ENCODE results near the gene STARD3NL. TPM values are rescaled to one million over a fixed set of nuclear protein-coding genes. Genes with fewer than 3 reads are reported as not detected.

STARD3NL gene
- total and polyA plus RNA-seq, 2 of the 4 experiments (the other 2 are of a cell fraction): 51.6 to 69.7 TPM

GRCh38 chr7:38280000-38280399 lies 102.0 kb downstream of the STARD3NL start:
- Histone ChIP-seq H3K23ac (ENCODE audit: low read depth, low read length) (no peak overlapping the region), H3K27ac (ENCODE audit: insufficient read depth, low read length) (no peak overlapping the region), H3K27me3 (ENCODE audit: control insufficient read depth, insufficient read depth, low read length) (no peaks in the 10 kb centered on the region), H2AK5ac (ENCODE audit: low read depth, low read length) (no peak overlapping the region), H3K4me3 (ENCODE audit: insufficient read depth, low read depth, low read length) (no peak overlapping the region), H4K91ac (ENCODE audit: insufficient read depth, low read depth, low read length) (no peak overlapping the region), H3K4me2 (ENCODE audit: low read depth, low read length) (no peak overlapping the region), H2AK9ac (replicated peaks; ENCODE audit: low read depth, low read length, poor library complexity) (no peak overlapping the region), H2BK20ac (ENCODE audit: low read depth, low read length) (no peak overlapping the region), H2BK120ac (ENCODE audit: low read depth, low read length) (no peak overlapping the region), H3K9ac (ENCODE audit: low read depth, low read length) (no peak overlapping the region), H3K36me3 (ENCODE audit: control insufficient read depth, insufficient read depth, low read length) (no peaks in the 10 kb centered on the region), H3K4me1 (ENCODE audit: control insufficient read depth, insufficient read depth, low read length) (no peaks in the 10 kb centered on the region), H4K8ac (ENCODE audit: low read depth in 2 of 2, low read length in 2 of 2) (no peak overlapping the region), H3K9me1 (ENCODE audit: insufficient read depth, low read length) (no peaks in the 10 kb centered on the region), H3K79me1 (ENCODE audit: low read depth in 1 of 2, low read length in 2 of 2) (no peaks in the 10 kb centered on the region), H2AFZ (replicated peaks; ENCODE audit: low read length, poor library complexity) (no peak overlapping the region), H3K4ac (ENCODE audit: low read depth, low read length) (no peak overlapping the region), H4K5ac (ENCODE audit: low read depth, low read length) (no peak overlapping the region), H4K20me1 (ENCODE audit: insufficient read depth, low read length) (no peaks in the 10 kb centered on the region), H3K18ac (ENCODE audit: low read depth, low read length) (no peak overlapping the region), H2BK15ac (ENCODE audit: low read depth, low read length) (no peak overlapping the region), H2BK5ac (ENCODE audit: low read depth, low read length, poor library complexity, severe bottlenecking) (no peak overlapping the region), H3K14ac (replicated peaks; ENCODE audit: low read depth, low read length) (no peak overlapping the region), H3K9me3 (ENCODE audit: control insufficient read depth, insufficient read depth, low read length) (no peaks in the 10 kb centered on the region), H3K56ac (ENCODE audit: extremely low read depth, insufficient read depth, low read length) (no peak overlapping the region)
- ChIA-PET CTCF (no interaction called here), POLR2A (ENCODE audit: unreplicated experiment) (no interaction called here)
- no TSS peak for BruUV-seq (replicated peaks)
- intact Hi-C loops (cut with micrococcal nuclease) (no loop called here), in situ Hi-C loops (cut with MboI; ENCODE audit: low sequenced_read_pairs) (no loop called here), dilution Hi-C loops (cut with HindIII; ENCODE audit: low sequenced_read_pairs, unreplicated experiment) (no loop called here)
- no CpG with 5 or more reads among the region's 1 CpG for WGBS, 2 experiments (ENCODE audit: extremely low coverage in 2 of 2, insufficient read length in 1 of 2)
- TF ChIP-seq MAFK (IDR thresholded peaks at IDR 0.05; ENCODE audit: low read depth, low read length): no peak
- no peak for TF ChIP-seq CTCF (conservative IDR thresholded peaks at IDR 0.05; ENCODE audit: low read depth, low read length)
- no peak for TF ChIP-seq MAZ (IDR thresholded peaks at IDR 0.05; ENCODE audit: borderline replicate concordance, low read depth, low read length)
- TF ChIP-seq, protein P1, sequence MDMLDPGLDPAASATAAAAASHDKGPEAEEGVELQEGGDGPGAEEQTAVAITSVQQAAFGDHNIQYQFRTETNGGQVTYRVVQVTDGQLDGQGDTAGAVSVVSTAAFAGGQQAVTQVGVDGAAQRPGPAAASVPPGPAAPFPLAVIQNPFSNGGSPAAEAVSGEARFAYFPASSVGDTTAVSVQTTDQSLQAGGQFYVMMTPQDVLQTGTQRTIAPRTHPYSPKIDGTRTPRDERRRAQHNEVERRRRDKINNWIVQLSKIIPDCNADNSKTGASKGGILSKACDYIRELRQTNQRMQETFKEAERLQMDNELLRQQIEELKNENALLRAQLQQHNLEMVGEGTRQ (IDR thresholded peaks at IDR 0.05; ENCODE audit: low read depth, low read length): no peak
- TF ChIP-seq CHD1 (IDR thresholded peaks at IDR 0.05; ENCODE audit: low read depth, low read length): no peak
- TF ChIP-seq CEBPB (IDR thresholded peaks at IDR 0.05; ENCODE audit: low read depth, low read length): no peak
- no peak for TF ChIP-seq SMC3 (IDR thresholded peaks at IDR 0.05; ENCODE audit: low read depth, low read length)
- no peak for TF ChIP-seq POLR2A (IDR thresholded peaks at IDR 0.05; ENCODE audit: low read depth, low read length)
- TF ChIP-seq RAD21 (IDR thresholded peaks at IDR 0.05; ENCODE audit: low read length): no peak
- TF ChIP-seq FOS (IDR thresholded peaks at IDR 0.05; ENCODE audit: low read depth, low read length): no peak
- no peak for TF ChIP-seq MXI1 (IDR thresholded peaks at IDR 0.05; ENCODE audit: borderline replicate concordance, low read depth, low read length)
- no peak for TF ChIP-seq RCOR1 (IDR thresholded peaks at IDR 0.05; ENCODE audit: insufficient replicate concordance, low read length)
- TF ChIP-seq RFX5 (IDR thresholded peaks at IDR 0.05; ENCODE audit: low read depth, low read length): no peak
- TF ChIP-seq NFE2L2 (IDR thresholded peaks at IDR 0.05; ENCODE audit: low read depth, low read length): no peak
- TF ChIP-seq BHLHE40 (IDR thresholded peaks at IDR 0.05; ENCODE audit: low read depth, low read length): no peak
- TF ChIP-seq ELK1 (IDR thresholded peaks at IDR 0.05; ENCODE audit: borderline replicate concordance, low read depth, low read length): no peak
- ATAC-seq (ENCODE audit: low read depth) (no peak), DNase-seq (no peak)

Data from IMR-90 (cell line).